Fibroblast of peridontal ligament (primary cell): Measurements from ENCODE around the gene ACTR5.
"Not testable (repeated sequence)": the region's sequence is repeated elsewhere in the genome, so short reads cannot be mapped to it uniquely, and the experiment has no call there.

Source experiments
- DNase-seq: peaks from one replicate; pipeline ENCODE4 v3.0.0-alpha.2; 2010; ENCODE audit errors: extremely low read depth

The ACTR5 gene

GRCh38 chr20:38804682-38805501 is 56.6 kb downstream of the ACTR5 start:
- DNase-seq = no peak

DNA sequence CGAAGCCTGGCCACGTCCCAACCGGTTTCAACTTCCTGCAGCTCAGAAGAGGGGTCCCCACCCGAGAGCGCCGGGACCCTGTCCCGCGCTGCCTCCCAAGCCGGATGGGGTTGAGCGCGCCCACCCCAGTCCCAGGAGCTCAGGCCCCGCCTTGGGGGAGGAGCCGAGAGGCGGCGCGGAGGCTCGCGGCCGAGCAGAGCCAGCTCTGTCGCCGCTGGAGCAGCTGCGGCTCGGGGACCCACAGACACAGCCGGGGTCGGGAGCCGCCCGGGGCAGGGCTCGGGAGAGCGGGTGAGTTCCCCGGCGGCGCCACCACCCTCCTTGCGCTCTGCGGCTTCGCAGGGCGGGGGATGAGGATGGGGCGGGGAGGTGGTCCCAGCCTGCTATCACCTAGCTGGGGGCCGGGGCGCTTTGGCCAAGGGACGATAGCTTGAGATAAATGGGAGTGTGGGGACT is 57.3 kb downstream of the ACTR5 start, which contains the start of gene PPP1R16B:
Gene PPP1R16B (plus strand): TSS at position 196 of the 456 bp plus-strand sequence. CDS start 30,229 bp downstream, outside the sequence.
- DNase-seq = no peak

GRCh38 chr20:38805958-38806854 is 57.9 kb downstream of the ACTR5 start:
- no peak for DNase-seq

GRCh38 chr20:38806855-38807655 is 58.8 kb downstream of the ACTR5 start:
- no peak for DNase-seq

- no peak for DNase-seq
Measured at GRCh38 chr20:38809942-38810341, 61.7 kb downstream of the ACTR5 start.

GRCh38 chr20:38810926-38811630 is 62.8 kb downstream of the ACTR5 start:
- no peak for DNase-seq

- no peak for DNase-seq
Measured at GRCh38 chr20:38811769-38812168, 63.5 kb downstream of the ACTR5 start.

DNA sequence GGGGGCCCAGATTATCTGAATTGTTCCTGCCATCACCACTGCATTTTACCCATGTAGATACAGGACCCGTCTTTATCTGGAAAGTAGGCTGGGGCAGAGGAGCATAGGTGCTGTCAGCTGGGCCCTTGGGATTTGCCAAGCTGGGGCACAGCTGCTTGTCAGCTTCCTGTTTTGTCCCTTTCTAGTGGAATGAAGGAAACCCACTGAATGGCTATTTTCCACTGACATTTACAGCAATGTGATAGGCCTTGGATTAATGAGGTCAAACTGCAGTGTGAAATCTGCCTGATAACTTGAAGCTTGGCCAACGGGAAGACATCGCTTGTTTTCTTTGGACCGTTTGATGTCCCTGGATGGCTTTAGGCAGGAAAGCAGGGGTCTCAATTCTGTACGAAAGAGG is 63.9 kb downstream of the ACTR5 start:
- no peak for DNase-seq

DNA sequence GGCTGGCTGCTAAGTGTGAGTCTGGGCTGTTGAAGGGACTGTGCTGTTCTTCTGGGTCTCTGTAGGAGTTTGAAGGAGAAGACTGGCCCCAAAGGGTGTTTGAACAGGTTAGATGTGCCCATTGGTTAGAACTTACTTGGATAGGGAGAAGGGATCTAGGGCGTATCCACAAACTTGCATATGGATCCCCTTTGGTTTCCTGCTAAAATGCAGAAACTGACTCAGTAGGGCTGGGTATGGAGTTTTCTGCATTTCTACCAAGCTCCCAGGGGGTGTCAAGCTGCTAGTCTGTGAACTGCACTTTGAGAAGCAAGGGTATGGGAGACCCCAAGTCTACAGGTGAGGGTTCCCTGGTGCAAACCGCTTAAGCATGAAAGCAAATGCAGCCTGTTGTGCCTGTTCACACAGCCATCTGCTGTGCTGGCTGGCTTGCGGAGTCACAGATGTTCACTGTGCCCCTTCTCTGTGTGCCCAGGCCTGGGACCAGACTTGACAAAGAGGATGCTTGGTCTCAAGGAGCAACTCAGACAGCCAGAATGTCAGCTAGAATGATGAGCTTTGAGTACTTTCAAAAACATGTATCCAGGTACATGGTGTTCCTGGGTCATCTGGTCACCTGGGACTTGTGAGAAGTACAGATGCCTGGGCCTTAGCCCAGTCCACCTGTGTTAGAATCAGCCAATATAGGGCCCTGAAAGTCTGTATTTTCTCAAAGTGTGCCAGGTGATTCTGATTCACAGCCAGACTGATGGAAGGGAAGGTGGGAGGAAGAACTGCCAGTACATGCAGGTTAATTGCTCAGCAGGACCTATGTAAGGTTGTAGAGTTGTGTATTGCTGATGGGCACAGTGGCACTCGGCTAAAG is 64.7 kb downstream of the ACTR5 start:
- DNase-seq = no peak

- not testable (repeated sequence) for DNase-seq
Measured at GRCh38 chr20:38813574-38813962, 65.3 kb downstream of the ACTR5 start.

GRCh38 chr20:38815446-38815845 is 67.2 kb downstream of the ACTR5 start:
- no peak for DNase-seq

GRCh38 chr20:38818113-38819065 is 70.1 kb downstream of the ACTR5 start:
- no peak for DNase-seq
